Mesenchymal stem cell (in vitro differentiated cells and primary cell): ENCODE data around the gene DCHS1.

Source experiments
- DNase-seq: peaks from one replicate; pipeline ENCODE4 v3.0.0-alpha.2; 2013
- H2AFZ ChIP-seq: one replicate; pipeline ENCODE4 v1.6.1; 2013; ENCODE audit warnings: low read depth, mild to moderate bottlenecking, control low read depth, inconsistent platforms, low read length, moderate library complexity
- H2AK5ac ChIP-seq: 2 replicates; pipeline ENCODE4 v1.6.1; 2013; ENCODE audit warnings: low read length, moderate library complexity, mild to moderate bottlenecking, inconsistent platforms; ENCODE audit not compliant: severe bottlenecking
- H2BK120ac ChIP-seq: one replicate; pipeline ENCODE4 v1.6.1; 2013; ENCODE audit warnings: low read depth, mild to moderate bottlenecking, inconsistent platforms, low read length, moderate library complexity
- H2BK12ac ChIP-seq, 2 experiments: one replicate each; pipeline ENCODE4 v1.6.1; 2013; ENCODE audit warnings: inconsistent platforms in 2 of 2, low read length in 2 of 2, mild to moderate bottlenecking in 2 of 2, moderate library complexity in 2 of 2, control low read depth in 1 of 2
- H2BK15ac ChIP-seq: one replicate; pipeline ENCODE4 v1.6.1; 2013; ENCODE audit warnings: mild to moderate bottlenecking, low read depth, inconsistent platforms; ENCODE audit not compliant: poor library complexity, severe bottlenecking
- H2BK5ac ChIP-seq: 2 replicates; pipeline ENCODE4 v1.6.1; 2013; ENCODE audit warnings: low read depth, mild to moderate bottlenecking, low read length, control low read depth, inconsistent platforms; ENCODE audit not compliant: poor library complexity, severe bottlenecking
- H3K14ac ChIP-seq, 2 experiments: one replicate each; pipeline ENCODE4 v1.6.1; 2013; ENCODE audit warnings: inconsistent platforms in 2 of 2, low read length in 2 of 2, control low read depth in 1 of 2, mild to moderate bottlenecking in 1 of 2, moderate library complexity in 1 of 2
- H3K18ac ChIP-seq, 2 experiments: one replicate each; pipeline ENCODE4 v1.6.1; 2013; ENCODE audit warnings: inconsistent platforms in 2 of 2, low read length in 2 of 2, control low read depth in 1 of 2, low read depth in 1 of 2, mild to moderate bottlenecking in 1 of 2
- H3K23ac ChIP-seq, 2 experiments: one replicate each; pipeline ENCODE4 v1.6.1; 2013; ENCODE audit warnings: inconsistent platforms in 2 of 2, low read length in 2 of 2, mild to moderate bottlenecking in 2 of 2, moderate library complexity in 2 of 2, control low read depth in 1 of 2
- H3K27ac ChIP-seq: 2 replicates; pipeline ENCODE4 v1.5.1; 2013; ENCODE audit warnings: mild to moderate bottlenecking, moderate library complexity, low read length, control low read depth, inconsistent platforms; ENCODE audit not compliant: poor library complexity, severe bottlenecking
- H3K27me3 ChIP-seq, 2 experiments: 2 replicates each; pipeline versions ENCODE4 v1.6.1 to v1.7.0; 2013; ENCODE audit warnings: low read length in 2 of 2, mild to moderate bottlenecking in 2 of 2, moderate library complexity in 2 of 2, control low read depth in 1 of 2, inconsistent platforms in 1 of 2; ENCODE audit not compliant: control insufficient read depth in 1 of 2, insufficient read depth in 1 of 2
- H3K36me3 ChIP-seq, 2 experiments: 2 replicates each; pipeline versions ENCODE4 v1.6.1 to v1.7.0; 2013; ENCODE audit warnings: low read length in 2 of 2, control low read depth in 1 of 2, inconsistent platforms in 1 of 2, low read depth in 1 of 2, mild to moderate bottlenecking in 1 of 2; ENCODE audit not compliant: insufficient read depth in 2 of 2, control insufficient read depth in 1 of 2
- H3K4ac ChIP-seq, 2 experiments: one replicate each; pipeline ENCODE4 v1.6.1; 2013; ENCODE audit warnings: inconsistent platforms in 2 of 2, low read length in 2 of 2, mild to moderate bottlenecking in 2 of 2, moderate library complexity in 2 of 2, control low read depth in 1 of 2, low read depth in 1 of 2
- H3K4me1 ChIP-seq: 2 replicates; pipeline ENCODE4 v1.6.1; 2013; ENCODE audit warnings: low read depth, low read length, control low read depth; ENCODE audit not compliant: control insufficient read depth, insufficient read depth
- H3K4me2 ChIP-seq: 2 replicates; pipeline ENCODE4 v1.6.1; 2013; ENCODE audit warnings: low read length, mild to moderate bottlenecking, inconsistent platforms; ENCODE audit not compliant: poor library complexity, severe bottlenecking
- H3K4me3 ChIP-seq, 2 experiments: 2 replicates each; pipeline versions ENCODE4 v1.5.1 to v1.7.0; 2013; ENCODE audit warnings: low read length in 2 of 2, mild to moderate bottlenecking in 2 of 2, control low read depth in 1 of 2, low read depth in 1 of 2; ENCODE audit not compliant: insufficient read depth in 1 of 2
- H3K79me1 ChIP-seq: replicated peaks from 2 replicates; pipeline ENCODE4 v1.6.1; 2013; ENCODE audit warnings: mild to moderate bottlenecking, control low read depth, low read length, inconsistent platforms; ENCODE audit not compliant: poor library complexity, severe bottlenecking
- H3K9ac ChIP-seq: 2 replicates; pipeline ENCODE4 v1.7.0; 2013; ENCODE audit warnings: mild to moderate bottlenecking, low read length, moderate library complexity
- H3K9me3 ChIP-seq: 2 replicates; pipeline ENCODE4 v1.7.0; 2013; ENCODE audit warnings: mild to moderate bottlenecking, low read length; ENCODE audit not compliant: control insufficient read depth
- H4K8ac ChIP-seq: one replicate; pipeline ENCODE4 v1.6.1; 2013; ENCODE audit warnings: inconsistent platforms, mild to moderate bottlenecking, low read length, moderate library complexity
- H4K91ac ChIP-seq: one replicate; pipeline ENCODE4 v1.6.1; 2013; ENCODE audit warnings: mild to moderate bottlenecking, low read length, inconsistent platforms
- WGBS: methylation state at CpG from one replicate; pipeline ENCODE4 v1.1.7; 2013; ENCODE audit warnings: mixed read lengths; 5-methylcytosine and 5-hydroxymethylcytosine counted together

DCHS1 gene

GRCh38 chr11:6633422-6634408 lies 21.9 kb downstream of the DCHS1 start:
- no peak overlapping the region for H2AK5ac ChIP-seq
- peak overlapping the region; percentile 75 to 90 for H2BK12ac ChIP-seq
- 97% methylated on average over 16 of the region's 16 CpGs for WGBS
- DNase-seq = no peak
- peak overlapping the region; percentile 59 to 80 for H3K18ac ChIP-seq
- H2BK15ac ChIP-seq = peak overlapping the region; percentile 49
- no peak overlapping the region for H2BK120ac ChIP-seq
- H3K23ac ChIP-seq = no peak overlapping the region
- H3K9ac ChIP-seq = no peak overlapping the region
- no peaks in the 10 kb centered on the region for H3K79me1 ChIP-seq
- H3K4me1 ChIP-seq = peaks cover 7% of the 10 kb centered on the region
- H2BK5ac ChIP-seq = no peak overlapping the region
- no peak overlapping the region for H3K4me3 ChIP-seq
- H3K27me3 ChIP-seq = peaks cover 0 to 3% of the 10 kb centered on the region in 2 experiments
- peaks cover 0 to 31% of the 10 kb centered on the region in 2 experiments for H3K36me3 ChIP-seq
- H3K14ac ChIP-seq = no peak overlapping the region
- no peak overlapping the region for H2AFZ ChIP-seq
- no peak overlapping the region for H3K4ac ChIP-seq
- no peak overlapping the region for H3K4me2 ChIP-seq
- peak overlapping the region; percentile 89 for H4K91ac ChIP-seq
- no peak overlapping the region for H3K27ac ChIP-seq
- H3K9me3 ChIP-seq = no peaks in the 10 kb centered on the region
- peak overlapping the region; percentile 46 for H4K8ac ChIP-seq

GRCh38 chr11:6632116-6633073 lies 23.2 kb downstream of the DCHS1 start:
- H2BK12ac ChIP-seq = peak overlapping the region in 1 of 2 experiments; percentile 39
- peaks cover 5% of the 10 kb centered on the region for H3K4me1 ChIP-seq
- no peak overlapping the region for H3K14ac ChIP-seq
- no peak overlapping the region for H3K27ac ChIP-seq
- no peak for DNase-seq
- H2AK5ac ChIP-seq = no peak overlapping the region
- H3K79me1 ChIP-seq = no peaks in the 10 kb centered on the region
- no peak overlapping the region for H3K4me3 ChIP-seq
- WGBS = 94% methylated on average over 29 of the region's 29 CpGs
- H3K27me3 ChIP-seq = peaks cover 0 to 3% of the 10 kb centered on the region in 2 experiments
- peaks cover 0 to 31% of the 10 kb centered on the region in 2 experiments for H3K36me3 ChIP-seq
- H4K91ac ChIP-seq = no peak overlapping the region
- H4K8ac ChIP-seq = no peak overlapping the region
- no peak overlapping the region for H3K18ac ChIP-seq
- H3K4me2 ChIP-seq = no peak overlapping the region
- H3K4ac ChIP-seq = no peak overlapping the region
- no peak overlapping the region for H2BK15ac ChIP-seq
- H3K9me3 ChIP-seq = no peaks in the 10 kb centered on the region
- H2AFZ ChIP-seq = no peak overlapping the region
- H3K9ac ChIP-seq = no peak overlapping the region
- H2BK120ac ChIP-seq = no peak overlapping the region
- H2BK5ac ChIP-seq = no peak overlapping the region
- H3K23ac ChIP-seq = no peak overlapping the region

- H2AFZ ChIP-seq = no peak overlapping the region
- DNase-seq = no peak
- H2BK120ac ChIP-seq = no peak overlapping the region
- H3K27ac ChIP-seq = no peak overlapping the region
- H2AK5ac ChIP-seq = no peak overlapping the region
- peak overlapping the region; percentile 32 for H4K8ac ChIP-seq
- H2BK15ac ChIP-seq = peak overlapping the region; percentile 15
- H4K91ac ChIP-seq = no peak overlapping the region
- no peak overlapping the region for H3K14ac ChIP-seq
- H3K4me3 ChIP-seq = no peak overlapping the region
- H3K27me3 ChIP-seq = peaks cover 0 to 8% of the 10 kb centered on the region in 2 experiments
- no peak overlapping the region for H3K23ac ChIP-seq
- no peak overlapping the region for H3K4ac ChIP-seq
- no peak overlapping the region for H3K18ac ChIP-seq
- peaks cover 5% of the 10 kb centered on the region for H3K4me1 ChIP-seq
- H3K9ac ChIP-seq = no peak overlapping the region
- no peak overlapping the region for H2BK12ac ChIP-seq
- H3K36me3 ChIP-seq = peaks cover 0 to 40% of the 10 kb centered on the region in 2 experiments
- no peak overlapping the region for H3K4me2 ChIP-seq
- H3K79me1 ChIP-seq = no peaks in the 10 kb centered on the region
- WGBS = 95% methylated on average over 11 of the region's 11 CpGs
- H3K9me3 ChIP-seq = no peaks in the 10 kb centered on the region
- no peak overlapping the region for H2BK5ac ChIP-seq
These were observed 24.2 kb downstream of the DCHS1 start for GRCh38 chr11:6631361-6631890.
